Measurements from ENCODE around the gene ESR2. TPM values are rescaled to one million over a fixed set of nuclear protein-coding genes. Genes with fewer than 3 reads are reported as not detected.

Gene ESR2
- total and polyA plus RNA-seq, 2 of the 8 experiments (the other 6 are each of a cell fraction or from before 2014, with no cell fraction given) = 0.19 to 0.23 TPM

DNA sequence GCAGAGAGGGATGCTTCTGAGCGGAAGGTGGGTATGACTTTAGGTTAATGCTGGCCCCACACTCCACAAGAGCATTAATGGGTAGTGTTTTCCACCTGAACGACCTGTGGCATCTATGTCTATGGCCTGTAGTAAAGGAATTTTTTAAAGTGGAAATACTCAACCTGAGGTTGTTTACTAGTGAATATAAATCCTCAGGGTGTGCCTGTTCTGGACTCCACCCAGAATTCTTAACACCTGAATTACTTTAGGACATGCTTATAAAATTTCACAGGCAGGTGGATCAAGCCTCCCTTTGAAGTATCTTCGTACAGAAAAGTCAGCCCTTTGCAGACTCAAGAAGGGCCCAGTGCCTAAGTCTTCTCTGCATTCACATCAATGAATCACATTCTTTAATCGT, 196.1 kb downstream of the ESR2 start:
- Histone ChIP-seq H2BK120ac (replicated peaks; ENCODE audit: low read depth, low read length) (no peak overlapping the region), H3K27ac (ENCODE audit: low read depth, low read length) (no peak overlapping the region), H2BK15ac (ENCODE audit: low read length) (no peak overlapping the region), H3K56ac (replicated peaks; ENCODE audit: insufficient read length, low read depth, low read length) (no peak overlapping the region), H3K79me1 (ENCODE audit: low read depth, low read length) (no peaks in the 10 kb centered on the region), H2AK5ac (ENCODE audit: low read depth, low read length) (no peak overlapping the region), H3K4me1 (replicated peaks in 1 of 4; ENCODE audit: control insufficient read depth in 3 of 4, insufficient read depth in 4 of 4, low read length in 3 of 4) (no peaks in the 10 kb centered on the region; a peak in 3 of 7 replicates), H4K5ac (ENCODE audit: insufficient read length, low read depth, low read length) (no peak overlapping the region), H3K36me3 (ENCODE audit: control insufficient read depth in 2 of 4, insufficient read depth in 4 of 4, low read length in 3 of 4) (peaks cover 0 to 10% (median 0%) of the 10 kb centered on the region in 4 experiments; a peak in 1 of 8 replicates), H4K8ac (ENCODE audit: extremely low read depth, insufficient read depth, low read length) (no peak overlapping the region), H3K79me2 (ENCODE audit: control insufficient read depth in 1 of 2, insufficient read depth in 2 of 2, low read length in 2 of 2) (no peaks in the 10 kb centered on the region), H3K4me3 (ENCODE audit: extremely low read depth in 1 of 4, insufficient read depth in 2 of 4, low read depth in 3 of 4, low read length in 4 of 4) (no peak overlapping the region), H4K91ac (replicated peaks; ENCODE audit: insufficient read length, low read length) (no peak overlapping the region), H3K23ac (ENCODE audit: insufficient read length) (no peak overlapping the region), H2BK20ac (ENCODE audit: low read length) (no peak overlapping the region), H3K23me2 (ENCODE audit: low read depth, low read length) (no peaks in the 10 kb centered on the region), H3K14ac (ENCODE audit: insufficient read length) (no peak overlapping the region), H3K9me3 (ENCODE audit: insufficient read depth in 2 of 2, low read depth in 1 of 2, low read length in 1 of 2) (no peaks in the 10 kb centered on the region), H2AFZ (ENCODE audit: low read length) (no peak overlapping the region), H3K4ac (replicated peaks; ENCODE audit: insufficient read length, low read depth, low read length) (no peak overlapping the region), H3K18ac (ENCODE audit: extremely low read depth, low read length) (no peak overlapping the region), H3K4me2 (ENCODE audit: insufficient read depth in 1 of 2, low read depth in 2 of 2, low read length in 2 of 2) (no peak overlapping the region), H4K20me1 (replicated peaks in 1 of 2; ENCODE audit: control insufficient read depth in 1 of 2, insufficient read depth in 2 of 2, low read length in 2 of 2) (no peaks in the 10 kb centered on the region), H3K27me3 (replicated peaks in 1 of 4; ENCODE audit: control insufficient read depth in 3 of 4, extremely low read depth in 1 of 4, insufficient read depth in 3 of 4, low read length in 3 of 4) (no peaks in the 10 kb centered on the region), H2BK12ac (ENCODE audit: low read depth, low read length) (no peak overlapping the region), H2BK5ac (ENCODE audit: low read depth, low read length) (no peak overlapping the region), H3K9ac (replicated peaks in 1 of 4; ENCODE audit: extremely low read depth in 1 of 4, low read depth in 3 of 4, low read length in 3 of 4) (no peak overlapping the region)
- CTCF ChIA-PET (ENCODE audit: partially characterized antibody) = no interaction called here
- POLR2A ChIA-PET (ENCODE audit: partially characterized antibody) = no interaction called here
- FAIRE-seq (no peak), DNase-seq (ENCODE audit: low read depth in 1 of 2, low spot score in 2 of 2) (no peak)
- 93% methylated on average over 4 of the region's 4 CpGs; no CpG with 5 or more reads in 1 of the 2 experiments for WGBS, 2 experiments (ENCODE audit: extremely low coverage in 1 of 2, insufficient coverage in 1 of 2, insufficient read length in 1 of 2, insufficient replicate concordance in 2 of 2, low coverage in 1 of 2, low lambda C conversion rate in 2 of 2, missing lambda C conversion rate in 1 of 2)
- TF ChIP-seq, protein P1, sequence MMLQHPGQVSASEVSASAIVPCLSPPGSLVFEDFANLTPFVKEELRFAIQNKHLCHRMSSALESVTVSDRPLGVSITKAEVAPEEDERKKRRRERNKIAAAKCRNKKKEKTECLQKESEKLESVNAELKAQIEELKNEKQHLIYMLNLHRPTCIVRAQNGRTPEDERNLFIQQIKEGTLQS (IDR thresholded peaks at IDR 0.05; ENCODE audit: insufficient read depth, low read depth, low read length) = no peak
- TF ChIP-seq TCF12 (IDR thresholded peaks at IDR 0.05; ENCODE audit: low read depth, low read length) (no peak), SP1 (IDR thresholded peaks at IDR 0.05; ENCODE audit: low read depth, low read length) (no peak), RBBP5 (IDR thresholded peaks at IDR 0.05; ENCODE audit: borderline replicate concordance, low read depth, low read length) (no peak), CBX8 (IDR thresholded peaks at IDR 0.05; ENCODE audit: borderline replicate concordance, low read depth, low read length) (no peak), KDM1A (IDR thresholded peaks at IDR 0.05; ENCODE audit: borderline replicate concordance, low read length) (no peak), GABPA (IDR thresholded peaks at IDR 0.05; ENCODE audit: borderline replicate concordance, insufficient read depth, low read length) (no peak), GTF2F1 (IDR thresholded peaks at IDR 0.05; ENCODE audit: borderline replicate concordance, low read depth, low read length) (no peak), FOSL1 (IDR thresholded peaks at IDR 0.05; ENCODE audit: insufficient read depth, low read depth, low read length) (no peak), SP4 (IDR thresholded peaks at IDR 0.05; ENCODE audit: low read length) (no peak), TAF1 (IDR thresholded peaks at IDR 0.05; ENCODE audit: low read depth, low read length) (no peak), TAF7 (optimal IDR thresholded peaks at IDR 0.05; ENCODE audit: borderline replicate concordance, low read depth, low read length) (no peak), POLR2A (IDR thresholded peaks at IDR 0.05; ENCODE audit: control extremely low read depth in 1 of 2, low read depth in 2 of 2, low read length in 2 of 2) (no peak)
- TF ChIP-seq, protein P2, sequence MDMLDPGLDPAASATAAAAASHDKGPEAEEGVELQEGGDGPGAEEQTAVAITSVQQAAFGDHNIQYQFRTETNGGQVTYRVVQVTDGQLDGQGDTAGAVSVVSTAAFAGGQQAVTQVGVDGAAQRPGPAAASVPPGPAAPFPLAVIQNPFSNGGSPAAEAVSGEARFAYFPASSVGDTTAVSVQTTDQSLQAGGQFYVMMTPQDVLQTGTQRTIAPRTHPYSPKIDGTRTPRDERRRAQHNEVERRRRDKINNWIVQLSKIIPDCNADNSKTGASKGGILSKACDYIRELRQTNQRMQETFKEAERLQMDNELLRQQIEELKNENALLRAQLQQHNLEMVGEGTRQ (IDR thresholded peaks at IDR 0.05; ENCODE audit: low read length) = no peak
